ENCODE data around the gene CYP2J2.

GRCh38 chr1:59878370-59878769 is 48.2 kb downstream of the CYP2J2 start:
- TF ChIP-seq EZH2 (IDR thresholded peaks at IDR 0.05; ENCODE audit: borderline replicate concordance, insufficient read depth, low read length, poor library complexity, severe bottlenecking): no peak
- TF ChIP-seq CTCF (IDR thresholded peaks at IDR 0.05; ENCODE audit: poor library complexity, severe bottlenecking): no peak
- TF ChIP-seq SMC3 (conservative IDR thresholded peaks at IDR 0.05; ENCODE audit: poor library complexity): no peak
- TF ChIP-seq EP300 (conservative IDR thresholded peaks at IDR 0.05; ENCODE audit: poor library complexity, severe bottlenecking): no peak
- no peak for TF ChIP-seq POLR2AphosphoS5 (IDR thresholded peaks at IDR 0.05)
- TF ChIP-seq RAD21 (conservative IDR thresholded peaks at IDR 0.05): no peak
- TF ChIP-seq TAF1 (IDR thresholded peaks at IDR 0.05; ENCODE audit: low read depth): no peak

Measured in neural cell (in vitro differentiated cells).